A673 (cell line): ENCODE data around the gene PKN2. TPM values are rescaled to one million over a fixed set of nuclear protein-coding genes. Genes with fewer than 3 reads are reported as not detected.

ENCODE experiments used
- BruUV-seq: library from RNA; stranded (reverse); fragments of 400-500 nt; replicated peaks from 2 replicates; lab custom pipeline; 2021; lab: Mats Ljungman, UMichigan
- CTCF ChIA-PET: fragments of 300-600 bp; sonication (Branson Sonifier 250); formaldehyde crosslinking; loops from one replicate; lab custom pipeline; 2022; ENCODE audit warnings: antibody characterized with exemption; lab: Charles Lee
- POLR2A ChIA-PET: fragments of 300-600 bp; sonication (Branson Sonifier 250); formaldehyde crosslinking; loops from one replicate; lab custom pipeline; 2022; ENCODE audit warnings: antibody characterized with exemption; ENCODE audit not compliant: low non-redundant PET; lab: Charles Lee
- DNase-seq: peaks from one replicate; pipeline ENCODE4 v3.0.0-alpha.2; 2015; ENCODE audit warnings: low spot score
- H3K27ac ChIP-seq: fragments of 200-600 bp; sonication (generic); 2 replicates; pipeline ENCODE4 v1.5.1; 2016; ENCODE audit warnings: mixed run types, low read depth, mild to moderate bottlenecking, mixed read lengths, antibody characterized with exemption, low read length; ENCODE audit not compliant: poor library complexity, severe bottlenecking
- H3K27me3 ChIP-seq: fragments of 200-600 bp; sonication (generic); replicated peaks from 2 replicates; pipeline ENCODE4 v1.6.1; 2017; ENCODE audit warnings: mixed run types, low read depth, mild to moderate bottlenecking, mixed read lengths, antibody characterized with exemption, low read length; ENCODE audit not compliant: insufficient read depth, poor library complexity
- H3K36me3 ChIP-seq: fragments of 200-600 bp; sonication (generic); 2 replicates; pipeline ENCODE4 v1.6.1; 2016; ENCODE audit warnings: mixed run types, mild to moderate bottlenecking, mixed read lengths, antibody characterized with exemption, low read length; ENCODE audit not compliant: insufficient read depth, poor library complexity, severe bottlenecking
- H3K4me1 ChIP-seq: fragments of 200-600 bp; sonication (generic); 2 replicates; pipeline ENCODE4 v1.6.1; 2017; ENCODE audit warnings: mixed run types, mild to moderate bottlenecking, mixed read lengths, antibody characterized with exemption, low read length; ENCODE audit not compliant: insufficient read depth, poor library complexity, severe bottlenecking
- H3K4me3 ChIP-seq: fragments of 200-600 bp; sonication (generic); 2 replicates; pipeline ENCODE4 v1.5.1; 2016; ENCODE audit warnings: low read depth, mixed run types, mild to moderate bottlenecking, mixed read lengths, low read length; ENCODE audit not compliant: poor library complexity, severe bottlenecking
- H3K9me3 ChIP-seq: fragments of 200-600 bp; sonication (generic); 2 replicates; pipeline ENCODE4 v1.6.1; 2016; ENCODE audit warnings: mixed run types, low read depth, mild to moderate bottlenecking, mixed read lengths, antibody characterized with exemption, low read length; ENCODE audit not compliant: poor library complexity, severe bottlenecking
- EZH2 ChIP-seq: fragments of 200-600 bp; sonication (generic); IDR thresholded peaks from 2 replicates; pipeline ENCODE4 v1.6.1; 2017; ENCODE audit warnings: borderline replicate concordance, low read depth, mild to moderate bottlenecking, mixed read lengths, antibody characterized with exemption, low read length; ENCODE audit not compliant: poor library complexity, severe bottlenecking
- intact Hi-C: fragments of 100-400 bp; cut with micrococcal nuclease; formaldehyde crosslinking; loops from one replicate; pipeline ENCODE4 v1.10.0; 2022; ENCODE audit not compliant: unreplicated experiment
- total RNA-seq: library from RNA; stranded (reverse); gene quantifications from 2 replicates; pipeline ENCODE4 v1.2.3, GENCODE V29; 2021
- TF ChIP-seq, protein P1 (sequence below): fragments of 300-800, 200-600 bp; sonication (generic); conservative IDR thresholded peaks from 2 replicates; pipeline ENCODE4 v1.5.1; 2017; ENCODE audit warnings: low read depth, mild to moderate bottlenecking, antibody characterized with exemption, low read length, moderate library complexity, mixed read lengths

The PKN2 gene
- total RNA-seq, 1 experiment from 2014 or later, result 55.6 TPM

- peaks cover 43% of the 10 kb centered on the region for H3K36me3 ChIP-seq
- POLR2A ChIA-PET, result no interaction called here
- CTCF ChIA-PET, result no interaction called here
- TF ChIP-seq, protein P1, sequence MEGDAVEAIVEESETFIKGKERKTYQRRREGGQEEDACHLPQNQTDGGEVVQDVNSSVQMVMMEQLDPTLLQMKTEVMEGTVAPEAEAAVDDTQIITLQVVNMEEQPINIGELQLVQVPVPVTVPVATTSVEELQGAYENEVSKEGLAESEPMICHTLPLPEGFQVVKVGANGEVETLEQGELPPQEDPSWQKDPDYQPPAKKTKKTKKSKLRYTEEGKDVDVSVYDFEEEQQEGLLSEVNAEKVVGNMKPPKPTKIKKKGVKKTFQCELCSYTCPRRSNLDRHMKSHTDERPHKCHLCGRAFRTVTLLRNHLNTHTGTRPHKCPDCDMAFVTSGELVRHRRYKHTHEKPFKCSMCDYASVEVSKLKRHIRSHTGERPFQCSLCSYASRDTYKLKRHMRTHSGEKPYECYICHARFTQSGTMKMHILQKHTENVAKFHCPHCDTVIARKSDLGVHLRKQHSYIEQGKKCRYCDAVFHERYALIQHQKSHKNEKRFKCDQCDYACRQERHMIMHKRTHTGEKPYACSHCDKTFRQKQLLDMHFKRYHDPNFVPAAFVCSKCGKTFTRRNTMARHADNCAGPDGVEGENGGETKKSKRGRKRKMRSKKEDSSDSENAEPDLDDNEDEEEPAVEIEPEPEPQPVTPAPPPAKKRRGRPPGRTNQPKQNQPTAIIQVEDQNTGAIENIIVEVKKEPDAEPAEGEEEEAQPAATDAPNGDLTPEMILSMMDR, result no peak
- TF ChIP-seq EZH2, result no peak
- no TSS peak for BruUV-seq
- DNase-seq, result no peak
- intact Hi-C loops, result no loop called here
- no peak overlapping the region for H3K27ac ChIP-seq
- no peaks in the 10 kb centered on the region for H3K4me1 ChIP-seq
- H3K4me3 ChIP-seq, result no peak overlapping the region
- no peaks in the 10 kb centered on the region for H3K27me3 ChIP-seq
- H3K9me3 ChIP-seq, result no peaks in the 10 kb centered on the region
Observed at GRCh38 chr1:88883156-88883555, 199.1 kb downstream of the PKN2 start.

Other genes with a start within 250 kb of the PKN2 start
- gene GTF2B, start 207.3 kb downstream of the PKN2 start, total RNA-seq, result 28.9 and 31.9 TPM in 2 replicates